H1 (cell line): Measurements from ENCODE around the gene RARRES2.
"Not testable (repeated sequence)": the region's sequence is repeated elsewhere in the genome, so short reads cannot be mapped to it uniquely, and the experiment has no call there.

Source experiments
- CBX8 ChIP-seq: fragments of 300-800, 300-1000 bp; sonication (generic); IDR thresholded peaks from 2 replicates; pipeline ENCODE4 v1.7.1; 2016; ENCODE audit warnings: low read depth, low read length, borderline replicate concordance
- EP300 ChIP-seq, 2 experiments: IDR thresholded peaks; 1 replicate in 1 of 2; 2 replicates in 1 of 2; pipeline ENCODE4 v1.6.1; 2011 to 2012; ENCODE audit warnings: low read depth in 2 of 2, low read length in 2 of 2, mild to moderate bottlenecking in 2 of 2, borderline replicate concordance in 1 of 2, inconsistent platforms in 1 of 2, moderate library complexity in 1 of 2
- EZH2 ChIP-seq: fragments of 200-600 bp; sonication (generic); IDR thresholded peaks from 2 replicates; pipeline ENCODE4 v1.7.1; 2012; ENCODE audit warnings: low read depth, mild to moderate bottlenecking, moderate library complexity, low read length, inconsistent platforms; ENCODE audit not compliant: severe bottlenecking
- HDAC2 ChIP-seq, 2 experiments: fragments of 300-600 bp in 1 of 2; sonication (generic) in 1 of 2; IDR thresholded peaks; 2 replicates each; pipeline ENCODE4 v1.6.1; 2011 to 2012; ENCODE audit warnings: low read depth in 2 of 2, low read length in 2 of 2, mild to moderate bottlenecking in 2 of 2, moderate library complexity in 2 of 2, borderline replicate concordance in 1 of 2, inconsistent platforms in 1 of 2
- POLR2A ChIP-seq, 2 experiments: IDR thresholded peaks; 1 replicate in 1 of 2; 2 replicates in 1 of 2; pipeline ENCODE4 v1.6.1; 2011; ENCODE audit warnings: low read depth in 2 of 2, low read length in 2 of 2, mild to moderate bottlenecking in 2 of 2; ENCODE audit errors: control extremely low read depth in 1 of 2
- POLR2AphosphoS5 ChIP-seq: IDR thresholded peaks from 2 replicates; pipeline ENCODE4 v1.6.1; 2011; ENCODE audit warnings: low read depth, low read length
- SP1 ChIP-seq: IDR thresholded peaks from 2 replicates; pipeline ENCODE4 v1.6.1; 2011; ENCODE audit warnings: low read depth, low read length
- TAF1 ChIP-seq: IDR thresholded peaks from 2 replicates; pipeline ENCODE4 v1.6.1; 2011; ENCODE audit warnings: mild to moderate bottlenecking, low read depth, low read length
- TBP ChIP-seq: IDR thresholded peaks from 2 replicates; pipeline ENCODE4 v1.6.1; 2011; ENCODE audit warnings: low read depth, low read length, improper control_type of control experiment
- TCF12 ChIP-seq: IDR thresholded peaks from 2 replicates; pipeline ENCODE4 v1.6.1; 2011; ENCODE audit warnings: low read depth, mild to moderate bottlenecking, low read length
- TF ChIP-seq, protein P1 (sequence below), 3 experiments: IDR thresholded peaks; 1 replicate in 2 of 3; 2 replicates in 1 of 3; pipeline versions ENCODE4 v1.5.1 to v1.6.1; 2011; ENCODE audit warnings: low read length in 3 of 3, mild to moderate bottlenecking in 3 of 3, inconsistent platforms in 2 of 3, low read depth in 1 of 3, moderate library complexity in 1 of 3; ENCODE audit not compliant: insufficient read depth in 1 of 3; ENCODE audit errors: control extremely low read depth in 1 of 3
- TF ChIP-seq, protein P2 (sequence below): IDR thresholded peaks from 2 replicates; pipeline ENCODE4 v1.6.1; 2012; ENCODE audit warnings: low read length, inconsistent platforms

DNA sequence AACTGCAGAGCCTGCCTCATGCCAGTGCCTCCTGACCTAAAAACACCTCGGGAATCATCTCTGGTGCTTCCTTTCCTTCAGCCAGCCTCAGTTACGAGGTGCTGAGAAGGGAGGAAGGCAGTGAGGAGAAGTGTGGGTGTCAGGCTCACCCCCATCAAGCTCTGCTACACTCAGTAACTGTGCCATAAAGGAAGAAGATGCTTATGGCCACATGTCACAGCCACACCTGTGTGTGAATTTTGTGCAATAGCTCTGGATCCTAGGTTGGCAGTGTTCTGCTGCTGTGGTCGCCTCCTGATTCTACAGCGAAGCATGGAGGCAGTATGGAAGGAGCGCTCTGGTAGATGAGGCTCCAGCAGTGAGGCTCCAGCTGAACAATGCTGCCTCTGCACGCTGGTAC, 52.6 kb downstream of the RARRES2 start:
- TF ChIP-seq POLR2AphosphoS5; EZH2; EP300 (IDR thresholded peaks at IDR 0.05; ENCODE audit: borderline replicate concordance in 1 of 2, low read depth in 2 of 2, low read length in 2 of 2); POLR2A (IDR thresholded peaks at IDR 0.05; ENCODE audit: control extremely low read depth in 1 of 2, low read depth in 2 of 2, low read length in 2 of 2); TCF12; HDAC2 (IDR thresholded peaks at IDR 0.05; ENCODE audit: borderline replicate concordance in 1 of 2, low read depth in 2 of 2, low read length in 2 of 2); TBP; TAF1; SP1; CBX8: not testable (repeated sequence)
- TF ChIP-seq, protein P1, sequence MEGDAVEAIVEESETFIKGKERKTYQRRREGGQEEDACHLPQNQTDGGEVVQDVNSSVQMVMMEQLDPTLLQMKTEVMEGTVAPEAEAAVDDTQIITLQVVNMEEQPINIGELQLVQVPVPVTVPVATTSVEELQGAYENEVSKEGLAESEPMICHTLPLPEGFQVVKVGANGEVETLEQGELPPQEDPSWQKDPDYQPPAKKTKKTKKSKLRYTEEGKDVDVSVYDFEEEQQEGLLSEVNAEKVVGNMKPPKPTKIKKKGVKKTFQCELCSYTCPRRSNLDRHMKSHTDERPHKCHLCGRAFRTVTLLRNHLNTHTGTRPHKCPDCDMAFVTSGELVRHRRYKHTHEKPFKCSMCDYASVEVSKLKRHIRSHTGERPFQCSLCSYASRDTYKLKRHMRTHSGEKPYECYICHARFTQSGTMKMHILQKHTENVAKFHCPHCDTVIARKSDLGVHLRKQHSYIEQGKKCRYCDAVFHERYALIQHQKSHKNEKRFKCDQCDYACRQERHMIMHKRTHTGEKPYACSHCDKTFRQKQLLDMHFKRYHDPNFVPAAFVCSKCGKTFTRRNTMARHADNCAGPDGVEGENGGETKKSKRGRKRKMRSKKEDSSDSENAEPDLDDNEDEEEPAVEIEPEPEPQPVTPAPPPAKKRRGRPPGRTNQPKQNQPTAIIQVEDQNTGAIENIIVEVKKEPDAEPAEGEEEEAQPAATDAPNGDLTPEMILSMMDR (IDR thresholded peaks at IDR 0.05; ENCODE audit: control extremely low read depth in 1 of 3, insufficient read depth in 1 of 3, low read depth in 1 of 3, low read length in 3 of 3) = not testable (repeated sequence)
- TF ChIP-seq, protein P2, sequence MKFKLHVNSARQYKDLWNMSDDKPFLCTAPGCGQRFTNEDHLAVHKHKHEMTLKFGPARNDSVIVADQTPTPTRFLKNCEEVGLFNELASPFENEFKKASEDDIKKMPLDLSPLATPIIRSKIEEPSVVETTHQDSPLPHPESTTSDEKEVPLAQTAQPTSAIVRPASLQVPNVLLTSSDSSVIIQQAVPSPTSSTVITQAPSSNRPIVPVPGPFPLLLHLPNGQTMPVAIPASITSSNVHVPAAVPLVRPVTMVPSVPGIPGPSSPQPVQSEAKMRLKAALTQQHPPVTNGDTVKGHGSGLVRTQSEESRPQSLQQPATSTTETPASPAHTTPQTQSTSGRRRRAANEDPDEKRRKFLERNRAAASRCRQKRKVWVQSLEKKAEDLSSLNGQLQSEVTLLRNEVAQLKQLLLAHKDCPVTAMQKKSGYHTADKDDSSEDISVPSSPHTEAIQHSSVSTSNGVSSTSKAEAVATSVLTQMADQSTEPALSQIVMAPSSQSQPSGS = not testable (repeated sequence)
